ENCODE results near the gene SLC2A8.

DNA sequence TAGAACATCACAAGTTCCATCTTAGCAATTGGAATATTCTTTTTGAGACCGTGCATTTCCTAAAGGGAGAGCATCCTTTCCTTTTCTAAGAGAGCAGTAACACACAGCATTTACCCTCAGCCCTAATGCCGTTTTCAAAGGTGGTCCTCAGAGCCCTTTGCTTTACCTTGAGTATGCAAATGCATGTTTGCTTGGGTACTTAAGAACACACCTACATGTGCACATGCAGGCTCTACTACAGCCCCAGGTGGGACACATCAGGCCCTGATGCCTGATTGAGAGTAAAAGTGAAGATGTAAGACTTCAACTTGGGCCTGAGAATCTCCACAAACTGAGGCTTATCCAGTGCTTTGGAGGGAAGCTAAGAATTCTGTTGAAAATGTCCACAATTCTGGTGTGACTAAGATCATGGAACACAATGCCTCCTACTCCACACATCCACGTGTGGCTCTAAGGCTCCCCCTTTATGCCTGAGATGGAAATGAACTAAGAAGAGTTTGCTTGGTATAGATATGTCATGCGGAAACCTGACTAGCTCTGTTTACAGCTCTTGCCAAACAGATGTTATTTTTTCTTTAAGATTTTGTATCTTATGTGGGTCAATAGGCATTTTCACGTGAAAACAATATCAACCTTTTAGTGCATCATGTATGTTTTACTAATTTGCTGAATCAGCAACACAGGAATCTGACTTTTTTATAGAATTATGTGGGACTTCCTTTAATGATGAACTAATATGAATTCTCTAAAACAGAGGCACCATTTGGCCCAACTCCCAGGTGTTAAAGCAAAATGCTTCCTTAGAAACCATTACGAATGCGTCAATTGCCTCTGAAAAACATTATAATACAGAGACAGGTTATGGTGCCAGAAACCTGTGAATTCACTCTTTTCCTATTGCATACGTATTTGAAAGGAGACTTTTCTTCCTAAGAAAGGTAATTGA lies 48.9 kb upstream of the SLC2A8 start:
- TF ChIP-seq, protein P1, sequence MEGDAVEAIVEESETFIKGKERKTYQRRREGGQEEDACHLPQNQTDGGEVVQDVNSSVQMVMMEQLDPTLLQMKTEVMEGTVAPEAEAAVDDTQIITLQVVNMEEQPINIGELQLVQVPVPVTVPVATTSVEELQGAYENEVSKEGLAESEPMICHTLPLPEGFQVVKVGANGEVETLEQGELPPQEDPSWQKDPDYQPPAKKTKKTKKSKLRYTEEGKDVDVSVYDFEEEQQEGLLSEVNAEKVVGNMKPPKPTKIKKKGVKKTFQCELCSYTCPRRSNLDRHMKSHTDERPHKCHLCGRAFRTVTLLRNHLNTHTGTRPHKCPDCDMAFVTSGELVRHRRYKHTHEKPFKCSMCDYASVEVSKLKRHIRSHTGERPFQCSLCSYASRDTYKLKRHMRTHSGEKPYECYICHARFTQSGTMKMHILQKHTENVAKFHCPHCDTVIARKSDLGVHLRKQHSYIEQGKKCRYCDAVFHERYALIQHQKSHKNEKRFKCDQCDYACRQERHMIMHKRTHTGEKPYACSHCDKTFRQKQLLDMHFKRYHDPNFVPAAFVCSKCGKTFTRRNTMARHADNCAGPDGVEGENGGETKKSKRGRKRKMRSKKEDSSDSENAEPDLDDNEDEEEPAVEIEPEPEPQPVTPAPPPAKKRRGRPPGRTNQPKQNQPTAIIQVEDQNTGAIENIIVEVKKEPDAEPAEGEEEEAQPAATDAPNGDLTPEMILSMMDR (IDR thresholded peaks at IDR 0.05) = peak in 2 of 3 experiments; percentile 15 to 18
- TF ChIP-seq POLR2A (IDR thresholded peaks at IDR 0.05) = no peak
- TF ChIP-seq POLR2AphosphoS5 (IDR thresholded peaks at IDR 0.05; ENCODE audit: insufficient read depth in 1 of 2, low read depth in 1 of 2) = no peak

Measured in vagina (tissue), 2 donors.